Body of pancreas (tissue), 4 donors: ENCODE results near the gene ZBTB20. TPM values are rescaled to one million over a fixed set of nuclear protein-coding genes. Genes with fewer than 3 reads are reported as not detected.

Experiments
- ATAC-seq: fragments of 150-250 bp; one replicate; pipeline ENCODE4 v1.9.1; 2016
- DNase-seq, 4 donors: peaks; one replicate each; pipeline ENCODE4 v3.0.0-alpha.2; 2019
- H3K27ac ChIP-seq, 4 donors: fragments of 200-600 bp; sonication (generic); 1 replicate in 3 of 4; 2 replicates in 1 of 4; pipeline versions ENCODE4 v1.5.1 to v1.6.1; 2016 to 2019; ENCODE audit warnings: mild to moderate bottlenecking in 1 of 4, mixed read lengths in 1 of 4, moderate library complexity in 1 of 4
- H3K27me3 ChIP-seq, 2 donors: fragments of 200-600 bp; sonication (generic); one replicate each; pipeline ENCODE4 v1.6.0; 2016; ENCODE audit warnings: mild to moderate bottlenecking in 1 of 2
- H3K36me3 ChIP-seq, 2 donors: fragments of 200-600 bp; sonication (generic); replicated peaks in 1 of 2; 2 replicates each; pipeline ENCODE4 v1.5.1; 2016; ENCODE audit warnings: low read depth in 2 of 2; ENCODE audit not compliant: insufficient read depth in 1 of 2
- H3K4me1 ChIP-seq: fragments of 200-600 bp; sonication (generic); one replicate; pipeline ENCODE4 v1.6.0; 2016
- H3K4me3 ChIP-seq, 2 donors: fragments of 200-600 bp; sonication (generic); 1 replicate in 1 of 2; 2 replicates in 1 of 2; pipeline ENCODE4 v1.5.1; 2016 to 2019
- H3K9me3 ChIP-seq, 3 donors: fragments of 200-600 bp; sonication (generic); 1 replicate in 2 of 3; 2 replicates in 1 of 3; pipeline ENCODE4 v1.5.1; 2016
- POLR2A ChIP-seq, 3 donors: fragments of 450-650 bp; IDR thresholded peaks; one replicate each; pipeline ENCODE4 v1.6.1; 2016; ENCODE audit warnings: antibody characterized with exemption in 3 of 3, mild to moderate bottlenecking in 2 of 3
- whole genome bisulfite sequencing, 2 donors: methylation state at CpG; one replicate each; pipeline ENCODE4 v1.1.5; 2017; 5-methylcytosine and 5-hydroxymethylcytosine counted together
- intact Hi-C: fragments of 100-400 bp; cut with DNase I; formaldehyde crosslinking; loops from one replicate; pipeline ENCODE4 v1.15.1; 2023
- total RNA-seq, 2 donors: library from RNA; depleted of rRNA; stranded (reverse); fragments of >200 nt; gene quantifications; one replicate each; pipeline ENCODE4 v1.1.0, GENCODE V29; 2016
- TF ChIP-seq, protein P1 (sequence below), 7 experiments: fragments of 450-650 bp in 4 of 7; fragments of 200-600 bp in 3 of 7; sonication (generic) in 3 of 7; IDR thresholded peaks; one replicate each; pipeline ENCODE4 v1.5.1; 2016 to 2019; ENCODE audit warnings: antibody characterized with exemption in 7 of 7

ZBTB20 gene
- total RNA-seq, 2 donors from 2014 or later: 48.3 to 77.1 TPM

DNA sequence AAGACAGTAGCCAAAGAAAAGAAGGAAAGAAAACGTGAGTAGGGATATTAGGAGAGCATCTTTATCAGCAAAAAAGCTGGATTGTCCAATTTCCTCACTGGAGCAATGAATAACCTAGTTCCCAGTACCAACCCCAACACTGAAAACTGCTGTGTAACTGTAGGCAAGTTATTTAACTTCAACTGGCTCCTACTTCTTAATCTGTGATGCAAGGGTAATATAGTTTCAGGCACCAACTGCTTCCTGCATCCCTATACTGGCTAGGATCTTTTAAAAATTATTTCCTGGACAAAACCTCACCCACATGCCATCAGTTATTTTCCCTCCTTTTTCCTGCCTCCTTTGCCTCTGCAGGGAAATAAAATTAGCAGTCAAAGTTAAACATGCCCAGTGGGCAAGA lies 59.6 kb downstream of the ZBTB20 start:
- DNase-seq (no peak), ATAC-seq (no peak)
- Histone ChIP-seq H3K27me3 (no peaks in the 10 kb centered on the region), H3K9me3 (no peaks in the 10 kb centered on the region), H3K27ac (no peak overlapping the region), H3K36me3 (no peaks in the 10 kb centered on the region), H3K4me1 (peaks cover 32% of the 10 kb centered on the region), H3K4me3 (no peak overlapping the region)
- TF ChIP-seq, protein P1, sequence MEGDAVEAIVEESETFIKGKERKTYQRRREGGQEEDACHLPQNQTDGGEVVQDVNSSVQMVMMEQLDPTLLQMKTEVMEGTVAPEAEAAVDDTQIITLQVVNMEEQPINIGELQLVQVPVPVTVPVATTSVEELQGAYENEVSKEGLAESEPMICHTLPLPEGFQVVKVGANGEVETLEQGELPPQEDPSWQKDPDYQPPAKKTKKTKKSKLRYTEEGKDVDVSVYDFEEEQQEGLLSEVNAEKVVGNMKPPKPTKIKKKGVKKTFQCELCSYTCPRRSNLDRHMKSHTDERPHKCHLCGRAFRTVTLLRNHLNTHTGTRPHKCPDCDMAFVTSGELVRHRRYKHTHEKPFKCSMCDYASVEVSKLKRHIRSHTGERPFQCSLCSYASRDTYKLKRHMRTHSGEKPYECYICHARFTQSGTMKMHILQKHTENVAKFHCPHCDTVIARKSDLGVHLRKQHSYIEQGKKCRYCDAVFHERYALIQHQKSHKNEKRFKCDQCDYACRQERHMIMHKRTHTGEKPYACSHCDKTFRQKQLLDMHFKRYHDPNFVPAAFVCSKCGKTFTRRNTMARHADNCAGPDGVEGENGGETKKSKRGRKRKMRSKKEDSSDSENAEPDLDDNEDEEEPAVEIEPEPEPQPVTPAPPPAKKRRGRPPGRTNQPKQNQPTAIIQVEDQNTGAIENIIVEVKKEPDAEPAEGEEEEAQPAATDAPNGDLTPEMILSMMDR (IDR thresholded peaks at IDR 0.05): no peak
- no peak for TF ChIP-seq POLR2A (IDR thresholded peaks at IDR 0.05)
- intact Hi-C loops: no loop called here
- WGBS, 2 donors: 60 to 75% methylated on average over 1 of the region's 1 CpG

DNA sequence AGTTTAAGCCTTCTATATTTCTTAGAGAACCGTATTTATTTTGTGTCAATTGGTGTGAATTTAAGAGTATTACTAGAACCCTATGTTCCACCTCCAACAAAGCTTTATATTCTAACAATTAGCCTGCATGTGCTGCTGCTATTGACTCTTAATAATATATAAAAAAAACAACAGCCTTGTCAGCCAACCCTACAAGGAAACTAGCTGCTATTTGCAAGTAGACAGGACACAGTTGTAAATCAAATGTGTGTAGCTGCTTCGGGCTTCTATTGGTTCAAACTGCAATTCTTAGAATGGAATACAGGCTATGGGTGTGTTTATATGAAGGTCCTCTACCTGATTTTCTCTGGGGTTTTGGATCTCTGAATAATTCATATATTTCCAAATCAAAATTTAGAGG lies 60.7 kb downstream of the ZBTB20 start:
- no peaks in the 10 kb centered on the region for H3K36me3 ChIP-seq
- WGBS, 2 donors: 67 to 68% methylated on average over 2 of the region's 2 CpGs
- no peak overlapping the region for H3K4me3 ChIP-seq
- ATAC-seq (no peak), DNase-seq (no peak)
- peaks cover 31% of the 10 kb centered on the region for H3K4me1 ChIP-seq
- no peak overlapping the region for H3K27ac ChIP-seq
- intact Hi-C loops: no loop called here
- H3K27me3 ChIP-seq: no peaks in the 10 kb centered on the region
- no peaks in the 10 kb centered on the region for H3K9me3 ChIP-seq
- TF ChIP-seq, protein P1 (IDR thresholded peaks at IDR 0.05): no peak
- no peak for TF ChIP-seq POLR2A (IDR thresholded peaks at IDR 0.05)

DNA sequence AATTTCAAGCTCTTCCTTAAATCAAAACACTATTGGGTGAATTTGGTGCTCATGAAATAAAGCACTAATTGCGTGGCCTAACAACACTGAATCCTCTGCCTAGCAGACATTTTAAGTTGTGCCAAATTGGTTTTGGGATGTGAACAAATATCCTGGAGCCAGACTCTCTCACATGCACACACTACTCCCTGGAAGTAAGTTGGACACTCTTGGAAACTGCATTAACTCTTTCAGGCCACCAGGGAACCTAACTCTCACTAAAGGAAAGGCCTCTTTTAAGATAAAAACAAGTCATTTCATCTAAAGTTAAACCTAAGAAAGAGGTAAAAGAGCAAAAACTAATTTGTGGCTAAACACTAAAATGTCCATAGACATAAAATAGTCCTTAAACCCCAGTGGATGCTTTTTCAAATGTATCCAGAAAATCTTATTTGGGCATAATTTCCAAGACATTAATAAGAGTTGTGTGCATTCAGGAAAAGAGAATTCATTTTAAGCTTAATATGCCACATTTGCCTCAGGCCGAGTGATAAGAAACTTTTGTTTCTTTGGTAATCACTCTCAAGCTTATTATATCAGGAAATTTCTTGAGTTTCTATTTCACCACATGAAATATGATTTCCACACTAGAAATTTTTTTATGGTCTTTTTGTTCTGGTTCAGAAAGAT lies 61.8 kb downstream of the ZBTB20 start:
- peaks cover 31% of the 10 kb centered on the region for H3K4me1 ChIP-seq
- 75 to 83% methylated on average over 2 of the region's 2 CpGs for WGBS, 2 donors
- H3K27ac ChIP-seq: no peak overlapping the region
- H3K27me3 ChIP-seq: no peaks in the 10 kb centered on the region
- DNase-seq: no peak
- no peaks in the 10 kb centered on the region for H3K9me3 ChIP-seq
- no peak overlapping the region for H3K4me3 ChIP-seq
- no peaks in the 10 kb centered on the region for H3K36me3 ChIP-seq
- intact Hi-C loops: no loop called here
- ATAC-seq: no peak
- TF ChIP-seq POLR2A (IDR thresholded peaks at IDR 0.05): no peak
- TF ChIP-seq, protein P1 (IDR thresholded peaks at IDR 0.05): no peak

DNA sequence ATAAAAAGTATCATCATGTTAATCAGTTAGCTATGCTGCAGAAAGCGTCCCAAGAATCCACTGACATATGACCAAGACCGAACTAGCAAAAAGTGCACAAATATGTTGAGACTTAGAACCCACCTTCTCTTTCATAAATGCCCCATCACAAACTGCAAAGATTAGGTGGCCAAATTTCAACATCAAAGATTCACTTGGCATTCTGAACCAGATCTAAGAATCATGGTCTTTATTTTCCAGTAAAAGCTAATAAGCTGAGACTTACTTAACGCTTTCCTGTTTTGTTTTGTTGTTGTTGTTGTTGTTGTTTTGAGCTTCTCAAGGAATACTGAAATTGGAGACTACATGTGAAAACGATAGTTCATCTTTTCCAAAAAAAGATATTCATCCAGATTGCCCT lies 62.4 kb downstream of the ZBTB20 start:
- H3K27me3 ChIP-seq: no peaks in the 10 kb centered on the region
- H3K4me1 ChIP-seq: peaks cover 31% of the 10 kb centered on the region
- 83 to 89% methylated on average over 4 of the region's 4 CpGs for WGBS, 2 donors
- no peaks in the 10 kb centered on the region for H3K36me3 ChIP-seq
- no peak overlapping the region for H3K4me3 ChIP-seq
- TF ChIP-seq POLR2A (IDR thresholded peaks at IDR 0.05): no peak
- TF ChIP-seq, protein P1 (IDR thresholded peaks at IDR 0.05): no peak
- no peak for DNase-seq
- no peaks in the 10 kb centered on the region for H3K9me3 ChIP-seq
- intact Hi-C loops: no loop called here
- ATAC-seq: no peak
- no peak overlapping the region for H3K27ac ChIP-seq

DNA sequence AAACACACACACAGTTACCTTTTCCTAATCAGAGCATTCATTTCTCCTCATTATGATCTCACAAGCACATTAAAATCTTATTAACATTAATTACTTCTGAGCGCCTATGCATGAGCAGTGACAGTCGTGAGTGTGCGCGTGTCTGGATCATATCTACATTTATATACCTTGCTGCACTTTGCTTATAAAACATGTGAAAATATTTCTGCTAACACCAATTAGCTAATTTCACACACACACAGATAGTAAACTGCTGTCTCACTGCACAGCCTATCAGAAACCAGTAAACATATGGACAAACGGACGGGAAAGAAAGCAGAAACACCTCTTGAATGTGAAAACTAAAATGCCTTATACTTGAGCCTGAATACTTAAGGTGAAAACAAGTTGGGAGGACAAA lies 64.8 kb downstream of the ZBTB20 start:
- ATAC-seq (no peak), DNase-seq (no peak)
- H3K9me3 ChIP-seq: no peaks in the 10 kb centered on the region
- TF ChIP-seq, protein P1 (IDR thresholded peaks at IDR 0.05): no peak
- no peak for TF ChIP-seq POLR2A (IDR thresholded peaks at IDR 0.05)
- no peaks in the 10 kb centered on the region for H3K27me3 ChIP-seq
- no peak overlapping the region for H3K4me3 ChIP-seq
- 49 to 71% methylated on average over 6 of the region's 6 CpGs for WGBS, 2 donors
- peaks cover 29% of the 10 kb centered on the region for H3K4me1 ChIP-seq
- H3K27ac ChIP-seq: no peak overlapping the region
- H3K36me3 ChIP-seq: no peaks in the 10 kb centered on the region
- intact Hi-C loops: no loop called here
